ENCODE results near the gene KY.

Gene KY

DNA sequence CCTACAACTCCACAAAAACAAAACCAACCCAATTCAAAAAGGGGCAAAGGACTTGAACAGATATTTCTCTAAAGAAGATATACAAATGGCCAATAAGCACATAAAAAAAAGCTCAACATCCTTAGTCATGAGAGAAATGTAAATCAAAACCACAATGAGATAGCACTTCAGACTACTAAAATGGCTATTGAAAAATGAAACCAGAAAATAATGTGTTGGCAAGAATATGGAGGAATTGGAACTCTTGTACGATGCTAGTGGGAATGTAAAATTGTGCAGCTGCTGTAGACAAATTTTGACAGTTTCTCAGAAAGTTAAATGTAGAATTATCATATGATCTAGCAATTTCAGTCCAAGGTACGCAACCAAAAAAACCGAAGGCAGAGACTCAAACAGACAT, 29.0 kb downstream of the KY start:
- peak overlapping the region; percentile 54 for H3K4me2 ChIP-seq (ENCODE audit: low read depth, low read length)
- H3K36me3 ChIP-seq (replicated peaks; ENCODE audit: insufficient read depth, low read length), result no peaks in the 10 kb centered on the region
- H2AFZ ChIP-seq (ENCODE audit: low read length), result peak overlapping the region; percentile 33; the same call in 1 of the 2 replicates
- no peak overlapping the region for H3K9ac ChIP-seq (ENCODE audit: low read length)
- H3K79me2 ChIP-seq (ENCODE audit: low read length), result no peaks in the 10 kb centered on the region
- TF ChIP-seq, protein P1, sequence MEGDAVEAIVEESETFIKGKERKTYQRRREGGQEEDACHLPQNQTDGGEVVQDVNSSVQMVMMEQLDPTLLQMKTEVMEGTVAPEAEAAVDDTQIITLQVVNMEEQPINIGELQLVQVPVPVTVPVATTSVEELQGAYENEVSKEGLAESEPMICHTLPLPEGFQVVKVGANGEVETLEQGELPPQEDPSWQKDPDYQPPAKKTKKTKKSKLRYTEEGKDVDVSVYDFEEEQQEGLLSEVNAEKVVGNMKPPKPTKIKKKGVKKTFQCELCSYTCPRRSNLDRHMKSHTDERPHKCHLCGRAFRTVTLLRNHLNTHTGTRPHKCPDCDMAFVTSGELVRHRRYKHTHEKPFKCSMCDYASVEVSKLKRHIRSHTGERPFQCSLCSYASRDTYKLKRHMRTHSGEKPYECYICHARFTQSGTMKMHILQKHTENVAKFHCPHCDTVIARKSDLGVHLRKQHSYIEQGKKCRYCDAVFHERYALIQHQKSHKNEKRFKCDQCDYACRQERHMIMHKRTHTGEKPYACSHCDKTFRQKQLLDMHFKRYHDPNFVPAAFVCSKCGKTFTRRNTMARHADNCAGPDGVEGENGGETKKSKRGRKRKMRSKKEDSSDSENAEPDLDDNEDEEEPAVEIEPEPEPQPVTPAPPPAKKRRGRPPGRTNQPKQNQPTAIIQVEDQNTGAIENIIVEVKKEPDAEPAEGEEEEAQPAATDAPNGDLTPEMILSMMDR (IDR thresholded peaks at IDR 0.05; ENCODE audit: low read length), result no peak
- TF ChIP-seq EZH2 (optimal IDR thresholded peaks at IDR 0.05; ENCODE audit: low read depth, low read length) (no peak), EZH2phosphoT487 (IDR thresholded peaks at IDR 0.05; ENCODE audit: low read length) (no peak)
- peak overlapping the region; percentile 55; the same call in 1 of the 2 replicates for H3K27ac ChIP-seq (ENCODE audit: low read length)
- H3K9me3 ChIP-seq (replicated peaks; ENCODE audit: insufficient read depth, low read length), result no peaks in the 10 kb centered on the region
- no peaks in the 10 kb centered on the region for H4K20me1 ChIP-seq (ENCODE audit: insufficient read depth, low read length)
- peaks cover 17% of the 10 kb centered on the region for H3K4me1 ChIP-seq (ENCODE audit: low read length)
- peaks cover 9% of the 10 kb centered on the region for H3F3A ChIP-seq (ENCODE audit: insufficient read depth, low read length)
- DNase-seq, result peak; percentile 62
- no peaks in the 10 kb centered on the region for H3K27me3 ChIP-seq (replicated peaks; ENCODE audit: insufficient read depth, low read length)
- no peaks in the 10 kb centered on the region for H3K9me2 ChIP-seq (replicated peaks; ENCODE audit: insufficient read depth, low read length)
- H3K4me3 ChIP-seq (ENCODE audit: low read length), result peak overlapping the region; percentile 25

DNA sequence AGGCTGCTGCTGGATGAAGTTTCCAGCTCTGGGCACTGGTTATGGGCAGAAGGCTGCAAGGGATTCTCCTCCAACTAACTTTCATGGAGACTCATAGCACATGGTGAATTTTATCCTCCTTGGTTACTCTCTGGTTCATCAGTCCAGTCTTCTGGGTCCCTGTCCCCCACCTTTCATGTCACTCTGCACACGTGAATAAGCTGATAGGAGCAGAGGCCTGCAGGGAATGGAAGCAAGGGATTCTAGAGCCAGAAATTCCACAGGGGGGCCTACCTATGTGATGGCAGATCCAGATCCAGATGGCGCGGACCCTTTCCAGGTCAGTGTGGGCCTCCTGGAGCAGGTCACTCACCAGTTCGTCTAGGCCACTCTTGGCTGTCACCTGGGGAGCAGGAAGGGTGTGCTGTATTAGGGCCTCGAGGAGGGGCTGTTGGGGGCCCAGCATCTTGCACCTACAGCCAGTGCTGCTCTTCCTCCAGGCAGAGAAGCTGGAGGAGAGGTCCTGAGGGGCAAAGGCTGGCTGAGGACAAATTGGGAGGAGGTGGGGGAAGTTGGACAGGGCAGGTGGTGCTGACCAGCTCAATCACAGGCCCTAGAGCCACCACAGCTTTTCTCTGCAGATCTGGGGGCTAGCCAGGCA, 30.2 kb downstream of the KY start:
- Histone ChIP-seq H3K4me3 (ENCODE audit: low read length) (no peak overlapping the region), H3K79me2 (ENCODE audit: low read length) (no peaks in the 10 kb centered on the region), H3K9me2 (replicated peaks; ENCODE audit: insufficient read depth, low read length) (no peaks in the 10 kb centered on the region), H2AFZ (ENCODE audit: low read length) (no peak overlapping the region), H3K9me3 (replicated peaks; ENCODE audit: insufficient read depth, low read length) (no peaks in the 10 kb centered on the region), H3K27me3 (replicated peaks; ENCODE audit: insufficient read depth, low read length) (no peaks in the 10 kb centered on the region), H3K4me2 (ENCODE audit: low read depth, low read length) (no peak overlapping the region), H3K4me1 (ENCODE audit: low read length) (peaks cover 17% of the 10 kb centered on the region), H3K27ac (ENCODE audit: low read length) (no peak overlapping the region), H4K20me1 (ENCODE audit: insufficient read depth, low read length) (no peaks in the 10 kb centered on the region), H3F3A (ENCODE audit: insufficient read depth, low read length) (peaks cover 9% of the 10 kb centered on the region), H3K9ac (ENCODE audit: low read length) (no peak overlapping the region), H3K36me3 (replicated peaks; ENCODE audit: insufficient read depth, low read length) (no peaks in the 10 kb centered on the region)
- TF ChIP-seq, protein P1 (IDR thresholded peaks at IDR 0.05; ENCODE audit: low read length), result no peak
- TF ChIP-seq EZH2phosphoT487 (IDR thresholded peaks at IDR 0.05; ENCODE audit: low read length) (no peak), EZH2 (optimal IDR thresholded peaks at IDR 0.05; ENCODE audit: low read depth, low read length) (no peak)
- no peak for DNase-seq

DNA sequence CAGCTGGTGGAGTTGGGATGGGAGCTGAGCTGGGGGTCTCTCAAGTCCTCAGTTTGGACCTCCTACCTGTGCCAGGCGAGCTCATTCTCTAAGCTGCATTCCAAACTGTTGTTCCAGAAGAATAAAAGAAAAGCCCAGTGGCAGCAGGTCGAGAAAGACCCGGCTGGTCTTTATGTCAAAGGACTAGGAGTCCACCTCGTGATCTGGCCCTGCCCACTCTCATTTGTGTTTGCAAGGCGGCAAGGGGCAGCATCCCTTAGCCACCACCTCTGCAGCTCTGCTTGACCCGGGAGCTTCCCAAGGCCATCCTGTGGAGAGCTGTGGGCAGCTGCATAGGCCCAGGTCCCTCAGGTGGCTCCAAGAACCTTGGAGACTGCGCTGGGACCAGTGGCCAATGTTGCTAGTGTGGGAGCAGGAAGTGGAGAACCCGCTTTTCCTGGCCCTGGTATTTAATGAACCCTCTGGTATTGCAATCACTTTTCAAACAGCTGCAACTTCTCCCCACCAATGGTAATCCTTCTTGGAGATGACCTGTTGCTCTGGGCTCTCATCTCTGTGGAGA, 30.9 kb downstream of the KY start:
- H3K9me2 ChIP-seq (replicated peaks; ENCODE audit: insufficient read depth, low read length), result no peaks in the 10 kb centered on the region
- no peaks in the 10 kb centered on the region for H4K20me1 ChIP-seq (ENCODE audit: insufficient read depth, low read length)
- H3K27me3 ChIP-seq (replicated peaks; ENCODE audit: insufficient read depth, low read length), result no peaks in the 10 kb centered on the region
- no peaks in the 10 kb centered on the region for H3K36me3 ChIP-seq (replicated peaks; ENCODE audit: insufficient read depth, low read length)
- peaks cover 17% of the 10 kb centered on the region for H3K4me1 ChIP-seq (ENCODE audit: low read length)
- no peak overlapping the region for H3K9ac ChIP-seq (ENCODE audit: low read length)
- H3K9me3 ChIP-seq (replicated peaks; ENCODE audit: insufficient read depth, low read length), result no peaks in the 10 kb centered on the region
- no peak overlapping the region for H3K4me2 ChIP-seq (ENCODE audit: low read depth, low read length)
- H3K4me3 ChIP-seq (ENCODE audit: low read length), result no peak overlapping the region
- no peaks in the 10 kb centered on the region for H3K79me2 ChIP-seq (ENCODE audit: low read length)
- H3F3A ChIP-seq (ENCODE audit: insufficient read depth, low read length), result peaks cover 9% of the 10 kb centered on the region
- TF ChIP-seq, protein P1 (IDR thresholded peaks at IDR 0.05; ENCODE audit: low read length), result no peak
- TF ChIP-seq EZH2phosphoT487 (IDR thresholded peaks at IDR 0.05; ENCODE audit: low read length), result no peak
- no peak for TF ChIP-seq EZH2 (optimal IDR thresholded peaks at IDR 0.05; ENCODE audit: low read depth, low read length)
- H2AFZ ChIP-seq (ENCODE audit: low read length), result no peak overlapping the region
- no peak overlapping the region for H3K27ac ChIP-seq (ENCODE audit: low read length)
- no peak for DNase-seq
